Osteoblast (primary cell): Measurements from ENCODE around the gene ARL15. TPM values are rescaled to one million over a fixed set of nuclear protein-coding genes. Genes with fewer than 3 reads are reported as not detected.

Experiments
- DNase-seq: peaks from one replicate; pipeline ENCODE4 v3.0.0; 2011; ENCODE audit warnings: low spot score, mixed read lengths; ENCODE audit not compliant: insufficient read length; ENCODE audit errors: missing footprints
- H2AFZ ChIP-seq: 2 replicates; pipeline ENCODE4 v1.6.0; 2011; ENCODE audit warnings: mild to moderate bottlenecking, low read length
- H3K27ac ChIP-seq: 2 replicates; pipeline ENCODE4 v1.5.1; 2011; ENCODE audit warnings: mild to moderate bottlenecking, low read depth, low read length, moderate library complexity
- H3K27me3 ChIP-seq: 2 replicates; pipeline ENCODE4 v1.6.0; 2012; ENCODE audit warnings: mild to moderate bottlenecking, control low read depth, inconsistent platforms, low read length, moderate library complexity; ENCODE audit not compliant: insufficient read depth
- H3K36me3 ChIP-seq: 2 replicates; pipeline ENCODE4 v1.5.1; 2011; ENCODE audit warnings: mild to moderate bottlenecking, low read length, control low read depth, moderate library complexity; ENCODE audit not compliant: insufficient read depth
- H3K4me1 ChIP-seq: 2 replicates; pipeline ENCODE4 v1.5.1; 2011; ENCODE audit warnings: mild to moderate bottlenecking, low read length, control low read depth, moderate library complexity; ENCODE audit not compliant: insufficient read depth
- H3K4me2 ChIP-seq: 2 replicates; pipeline ENCODE4 v1.6.0; 2011; ENCODE audit warnings: mild to moderate bottlenecking, low read length; ENCODE audit not compliant: insufficient read depth
- H3K4me3 ChIP-seq: fragments of 200-600 bp; sonication (generic); 3 replicates; pipeline ENCODE4 v1.5.1; 2012; ENCODE audit warnings: mild to moderate bottlenecking, low read length, inconsistent platforms; ENCODE audit not compliant: insufficient read depth
- H3K79me2 ChIP-seq: 2 replicates; pipeline ENCODE4 v1.6.0; 2012; ENCODE audit warnings: mild to moderate bottlenecking, low read length, control low read depth, inconsistent platforms; ENCODE audit not compliant: insufficient read depth
- H3K9me3 ChIP-seq: 2 replicates; pipeline ENCODE4 v1.5.1; 2011; ENCODE audit warnings: low read depth, low read length, control low read depth
- H4K20me1 ChIP-seq: 2 replicates; pipeline ENCODE4 v1.6.0; 2012; ENCODE audit warnings: mild to moderate bottlenecking, low read length, control low read depth; ENCODE audit not compliant: insufficient read depth
- total RNA-seq: library from RNA; depleted of rRNA; stranded (reverse); fragments of >200 nt; gene quantifications from 2 replicates; pipeline ENCODE4 v1.2.3, GENCODE V29; 2012
- TF ChIP-seq, protein P1 (sequence below): IDR thresholded peaks from 2 replicates; pipeline ENCODE4 v1.5.1; 2011; ENCODE audit warnings: mild to moderate bottlenecking, low read depth, low read length, moderate library complexity; ENCODE audit errors: extremely low read depth

ARL15 gene
- total RNA-seq, 1 donor = 25.3 TPM

GRCh38 chr5:53917826-53918225 is 392.5 kb downstream of the ARL15 start:
- no peak overlapping the region for H3K27ac ChIP-seq
- no peaks in the 10 kb centered on the region for H3K27me3 ChIP-seq
- no peaks in the 10 kb centered on the region for H3K36me3 ChIP-seq
- no peaks in the 10 kb centered on the region for H4K20me1 ChIP-seq
- no peak overlapping the region for H3K4me2 ChIP-seq
- no peaks in the 10 kb centered on the region for H3K9me3 ChIP-seq
- H3K79me2 ChIP-seq = no peaks in the 10 kb centered on the region
- TF ChIP-seq, protein P1, sequence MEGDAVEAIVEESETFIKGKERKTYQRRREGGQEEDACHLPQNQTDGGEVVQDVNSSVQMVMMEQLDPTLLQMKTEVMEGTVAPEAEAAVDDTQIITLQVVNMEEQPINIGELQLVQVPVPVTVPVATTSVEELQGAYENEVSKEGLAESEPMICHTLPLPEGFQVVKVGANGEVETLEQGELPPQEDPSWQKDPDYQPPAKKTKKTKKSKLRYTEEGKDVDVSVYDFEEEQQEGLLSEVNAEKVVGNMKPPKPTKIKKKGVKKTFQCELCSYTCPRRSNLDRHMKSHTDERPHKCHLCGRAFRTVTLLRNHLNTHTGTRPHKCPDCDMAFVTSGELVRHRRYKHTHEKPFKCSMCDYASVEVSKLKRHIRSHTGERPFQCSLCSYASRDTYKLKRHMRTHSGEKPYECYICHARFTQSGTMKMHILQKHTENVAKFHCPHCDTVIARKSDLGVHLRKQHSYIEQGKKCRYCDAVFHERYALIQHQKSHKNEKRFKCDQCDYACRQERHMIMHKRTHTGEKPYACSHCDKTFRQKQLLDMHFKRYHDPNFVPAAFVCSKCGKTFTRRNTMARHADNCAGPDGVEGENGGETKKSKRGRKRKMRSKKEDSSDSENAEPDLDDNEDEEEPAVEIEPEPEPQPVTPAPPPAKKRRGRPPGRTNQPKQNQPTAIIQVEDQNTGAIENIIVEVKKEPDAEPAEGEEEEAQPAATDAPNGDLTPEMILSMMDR = no peak
- DNase-seq = no peak
- no peaks in the 10 kb centered on the region for H3K4me1 ChIP-seq
- no peak overlapping the region for H3K4me3 ChIP-seq
- no peak overlapping the region for H2AFZ ChIP-seq

DNA sequence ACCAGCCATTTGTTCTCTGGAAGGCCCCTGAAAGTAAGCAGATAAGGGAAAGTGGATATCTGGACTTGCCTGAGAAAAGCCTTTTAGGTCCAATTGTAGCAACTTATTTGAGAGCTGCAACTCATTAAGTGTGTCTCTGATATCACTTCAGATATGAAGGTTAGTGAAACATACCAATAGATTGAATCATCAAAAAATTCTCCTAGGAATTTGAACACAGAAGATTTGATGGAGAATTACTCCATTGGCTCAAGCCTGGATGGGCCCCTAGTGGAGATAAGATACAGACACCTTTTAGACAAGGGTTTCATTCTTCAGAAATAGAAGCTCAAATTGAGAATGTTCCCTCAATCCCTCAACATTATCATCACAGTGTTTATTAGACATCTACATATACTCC is 393.3 kb downstream of the ARL15 start:
- no peak overlapping the region for H3K27ac ChIP-seq
- H3K4me1 ChIP-seq = no peaks in the 10 kb centered on the region
- H3K4me3 ChIP-seq = no peak overlapping the region
- H3K27me3 ChIP-seq = no peaks in the 10 kb centered on the region
- TF ChIP-seq, protein P1 = peak; percentile 47
- no peak overlapping the region for H3K4me2 ChIP-seq
- H3K79me2 ChIP-seq = no peaks in the 10 kb centered on the region
- no peak for DNase-seq
- no peaks in the 10 kb centered on the region for H3K36me3 ChIP-seq
- H4K20me1 ChIP-seq = no peaks in the 10 kb centered on the region
- no peak overlapping the region for H2AFZ ChIP-seq
- no peaks in the 10 kb centered on the region for H3K9me3 ChIP-seq

GRCh38 chr5:53915120-53915519 is 395.3 kb downstream of the ARL15 start:
- no peak for DNase-seq
- Histone ChIP-seq H3K79me2 (no peaks in the 10 kb centered on the region), H3K4me2 (no peak overlapping the region), H3K4me3 (no peak overlapping the region), H3K4me1 (no peaks in the 10 kb centered on the region), H4K20me1 (no peaks in the 10 kb centered on the region), H3K9me3 (no peaks in the 10 kb centered on the region), H3K27ac (no peak overlapping the region), H3K36me3 (no peaks in the 10 kb centered on the region), H2AFZ (no peak overlapping the region), H3K27me3 (no peaks in the 10 kb centered on the region)
- TF ChIP-seq, protein P1 = no peak

GRCh38 chr5:53913941-53914340 is 396.4 kb downstream of the ARL15 start:
- Histone ChIP-seq H3K4me3 (no peak overlapping the region), H3K4me1 (no peaks in the 10 kb centered on the region), H3K27ac (no peak overlapping the region), H3K4me2 (no peak overlapping the region), H2AFZ (no peak overlapping the region), H3K79me2 (no peaks in the 10 kb centered on the region), H3K9me3 (no peaks in the 10 kb centered on the region), H3K36me3 (no peaks in the 10 kb centered on the region), H4K20me1 (no peaks in the 10 kb centered on the region), H3K27me3 (no peaks in the 10 kb centered on the region)
- no peak for DNase-seq
- TF ChIP-seq, protein P1 = no peak
